ACC112 (cell line): ENCODE results near the gene ARHGEF4.
"Not testable (repeated sequence)": the region's sequence is repeated elsewhere in the genome, so short reads cannot be mapped to it uniquely, and the experiment has no call there.

Experiments
- H2AFZ ChIP-seq: fragments of 200-600 bp; sonication (generic); one replicate; pipeline ENCODE4 v1.6.0; 2017; ENCODE audit warnings: antibody characterized with exemption, low read length; ENCODE audit not compliant: unreplicated experiment
- H3K27ac ChIP-seq: fragments of 200-600 bp; sonication (generic); 2 replicates; pipeline ENCODE4 v1.5.1; 2014; ENCODE audit warnings: low read depth, mild to moderate bottlenecking, antibody characterized with exemption, low read length, moderate library complexity
- H3K27me3 ChIP-seq: fragments of 200-600 bp; sonication (generic); 2 replicates; pipeline ENCODE4 v1.6.1; 2014; ENCODE audit warnings: mild to moderate bottlenecking, antibody characterized with exemption, low read length, moderate library complexity, mixed read lengths; ENCODE audit not compliant: insufficient read depth
- H3K36me3 ChIP-seq: fragments of 200-600 bp; sonication (generic); 2 replicates; pipeline ENCODE4 v1.6.1; 2016; ENCODE audit warnings: mild to moderate bottlenecking, antibody characterized with exemption, low read length, moderate library complexity, mixed read lengths; ENCODE audit not compliant: insufficient read depth
- H3K4me1 ChIP-seq: fragments of 200-600 bp; sonication (generic); one replicate; pipeline ENCODE4 v1.6.1; 2016; ENCODE audit warnings: low read length, mixed read lengths; ENCODE audit not compliant: insufficient read depth, unreplicated experiment, control insufficient read depth
- H3K4me3 ChIP-seq: fragments of 200-600 bp; sonication (generic); 2 replicates; pipeline ENCODE4 v1.5.1; 2014; ENCODE audit warnings: mild to moderate bottlenecking, low read depth, low read length
- H3K79me2 ChIP-seq: fragments of 200-600 bp; sonication (generic); one replicate; pipeline ENCODE4 v1.6.0; 2016; ENCODE audit warnings: low read length; ENCODE audit not compliant: control insufficient read depth, unreplicated experiment, insufficient read depth

ARHGEF4 gene

GRCh38 chr2:131077966-131078365 is 241.3 kb downstream of the ARHGEF4 start:
- Histone ChIP-seq H3K79me2 (peaks cover 84% of the 10 kb centered on the region), H3K27me3 (no peaks in the 10 kb centered on the region), H3K36me3 (peaks cover 28% of the 10 kb centered on the region), H2AFZ (no peak overlapping the region), H3K4me3 (no peak overlapping the region), H3K27ac (no peak overlapping the region), H3K4me1 (no peaks in the 10 kb centered on the region)

GRCh38 chr2:131079931-131080330 is 243.2 kb downstream of the ARHGEF4 start:
- peaks cover 33% of the 10 kb centered on the region for H3K36me3 ChIP-seq
- not testable (repeated sequence) for H3K27ac ChIP-seq, H3K4me1 ChIP-seq, H3K4me3 ChIP-seq, H2AFZ ChIP-seq, H3K27me3 ChIP-seq
- peaks cover 86% of the 10 kb centered on the region for H3K79me2 ChIP-seq

GRCh38 chr2:131081190-131081589 is 244.5 kb downstream of the ARHGEF4 start:
- peaks cover 45% of the 10 kb centered on the region for H3K36me3 ChIP-seq
- H3K79me2 ChIP-seq = peaks cover 88% of the 10 kb centered on the region
- no peaks in the 10 kb centered on the region for H3K4me1 ChIP-seq
- H3K27ac ChIP-seq = no peak overlapping the region
- no peak overlapping the region for H3K4me3 ChIP-seq
- no peaks in the 10 kb centered on the region for H3K27me3 ChIP-seq
- H2AFZ ChIP-seq = no peak overlapping the region

- Histone ChIP-seq H3K27me3 (no peaks in the 10 kb centered on the region), H3K4me1 (no peaks in the 10 kb centered on the region), H3K27ac (no peak overlapping the region), H2AFZ (no peak overlapping the region), H3K79me2 (peaks cover 93% of the 10 kb centered on the region), H3K36me3 (peaks cover 48% of the 10 kb centered on the region), H3K4me3 (no peak overlapping the region)
Observed at GRCh38 chr2:131085646-131086045, 248.9 kb downstream of the ARHGEF4 start.

GRCh38 chr2:131092458-131093005 is 255.8 kb downstream of the ARHGEF4 start:
- Histone ChIP-seq H3K36me3 (peaks cover 9% of the 10 kb centered on the region), H3K4me1 (peaks cover 8% of the 10 kb centered on the region), H3K79me2 (peaks cover 54% of the 10 kb centered on the region), H2AFZ (peak overlapping the region; percentile 41), H3K27ac (peak overlapping the region; percentile 84), H3K4me3 (peak overlapping the region; percentile 97), H3K27me3 (no peaks in the 10 kb centered on the region)

GRCh38 chr2:131093006-131093695 is 256.4 kb downstream of the ARHGEF4 start, which contains the start of gene FAM168B:
Gene FAM168B (minus strand): TSS chr2:131093460. CDS start chr2:131082646, 10,814 bp downstream.
- peaks cover 3% of the 10 kb centered on the region; the same call in 1 of the 2 replicates for H3K36me3 ChIP-seq
- H3K27ac ChIP-seq = peak within 1 kb of the TSS; percentile 84
- peaks cover 8% of the 10 kb centered on the region for H3K4me1 ChIP-seq
- H3K27me3 ChIP-seq = no peaks in the 10 kb centered on the region
- H3K79me2 ChIP-seq = peaks cover 48% of the 10 kb centered on the region
- peak within 1 kb of the TSS; percentile 97 for H3K4me3 ChIP-seq
- peak within 1 kb of the TSS; percentile 83 for H2AFZ ChIP-seq

GRCh38 chr2:131093696-131094462 is 257.2 kb downstream of the ARHGEF4 start:
- peak overlapping the region; percentile 97 for H3K4me3 ChIP-seq
- H3K36me3 ChIP-seq = no peaks in the 10 kb centered on the region
- peaks cover 40% of the 10 kb centered on the region for H3K79me2 ChIP-seq
- peaks cover 8% of the 10 kb centered on the region for H3K4me1 ChIP-seq
- H3K27me3 ChIP-seq = no peaks in the 10 kb centered on the region
- peak overlapping the region; percentile 83 for H2AFZ ChIP-seq
- H3K27ac ChIP-seq = peak overlapping the region; percentile 84

GRCh38 chr2:131094463-131095281 is 258.0 kb downstream of the ARHGEF4 start:
- H3K4me1 ChIP-seq = peaks cover 8% of the 10 kb centered on the region
- no peaks in the 10 kb centered on the region for H3K36me3 ChIP-seq
- H3K27me3 ChIP-seq = no peaks in the 10 kb centered on the region
- H3K4me3 ChIP-seq = peak overlapping the region; percentile 97
- H3K27ac ChIP-seq = no peak overlapping the region
- no peak overlapping the region for H2AFZ ChIP-seq
- peaks cover 33% of the 10 kb centered on the region for H3K79me2 ChIP-seq
